ENCODE data around the gene SLC15A1.
"Not testable (repeated sequence)": the region's sequence is repeated elsewhere in the genome, so short reads cannot be mapped to it uniquely, and the experiment has no call there.

Gene SLC15A1

GRCh38 chr13:98761986-98762616 is 9.6 kb upstream of the SLC15A1 start:
- no peaks in the 10 kb centered on the region for H3K36me3 ChIP-seq (ENCODE audit: control insufficient read depth, insufficient read depth, low read length)
- no peak for DNase-seq (ENCODE audit: extremely low read depth, insufficient read length)
- TF ChIP-seq CTCF (IDR thresholded peaks at IDR 0.05; ENCODE audit: insufficient read depth, low read length, poor library complexity, severe bottlenecking), result no peak
- H3K4me3 ChIP-seq (replicated peaks; ENCODE audit: low read depth, low read length), result peak overlapping the region; percentile 22; the same call in 1 of the 2 replicates
- H3K27me3 ChIP-seq (replicated peaks; ENCODE audit: control insufficient read depth, insufficient read depth, low read length), result no peaks in the 10 kb centered on the region; the same call in 1 of the 2 replicates

- Histone ChIP-seq H3K4me3 (replicated peaks; ENCODE audit: low read depth, low read length) (peak overlapping the region; percentile 22; the same call in 1 of the 2 replicates), H3K36me3 (ENCODE audit: control insufficient read depth, insufficient read depth, low read length) (no peaks in the 10 kb centered on the region), H3K27me3 (replicated peaks; ENCODE audit: control insufficient read depth, insufficient read depth, low read length) (no peaks in the 10 kb centered on the region; the same call in 1 of the 2 replicates)
- no peak for TF ChIP-seq CTCF (IDR thresholded peaks at IDR 0.05; ENCODE audit: insufficient read depth, low read length, poor library complexity, severe bottlenecking)
- no peak for DNase-seq (ENCODE audit: extremely low read depth, insufficient read length)
Observed at GRCh38 chr13:98761126-98761985, 8.9 kb upstream of the SLC15A1 start.

- Histone ChIP-seq H3K4me3 (replicated peaks; ENCODE audit: low read depth, low read length) (no peak overlapping the region), H3K36me3 (ENCODE audit: control insufficient read depth, insufficient read depth, low read length) (no peaks in the 10 kb centered on the region), H3K27me3 (replicated peaks; ENCODE audit: control insufficient read depth, insufficient read depth, low read length) (no peaks in the 10 kb centered on the region)
- no peak for TF ChIP-seq CTCF (IDR thresholded peaks at IDR 0.05; ENCODE audit: insufficient read depth, low read length, poor library complexity, severe bottlenecking)
- DNase-seq (ENCODE audit: extremely low read depth, insufficient read length), result no peak
Observed at GRCh38 chr13:98755729-98756128, 3.3 kb upstream of the SLC15A1 start.

- Histone ChIP-seq H3K27me3 (replicated peaks; ENCODE audit: control insufficient read depth, insufficient read depth, low read length) (no peaks in the 10 kb centered on the region), H3K36me3 (ENCODE audit: control insufficient read depth, insufficient read depth, low read length) (no peaks in the 10 kb centered on the region), H3K4me3 (replicated peaks; ENCODE audit: low read depth, low read length) (no peak overlapping the region)
- no peak for DNase-seq (ENCODE audit: extremely low read depth, insufficient read length)
- no peak for TF ChIP-seq CTCF (IDR thresholded peaks at IDR 0.05; ENCODE audit: insufficient read depth, low read length, poor library complexity, severe bottlenecking)
Observed at GRCh38 chr13:98755116-98755515, 2.6 kb upstream of the SLC15A1 start.

- DNase-seq (ENCODE audit: extremely low read depth, insufficient read length); H3K36me3 ChIP-seq (ENCODE audit: control insufficient read depth, insufficient read depth, low read length); H3K27me3 ChIP-seq (replicated peaks; ENCODE audit: control insufficient read depth, insufficient read depth, low read length); H3K4me3 ChIP-seq (replicated peaks; ENCODE audit: low read depth, low read length): not testable (repeated sequence)
Observed at GRCh38 chr13:98754468-98754867, 2.0 kb upstream of the SLC15A1 start.

- Histone ChIP-seq H3K36me3 (ENCODE audit: control insufficient read depth, insufficient read depth, low read length) (no peaks in the 10 kb centered on the region), H3K4me3 (replicated peaks; ENCODE audit: low read depth, low read length) (no peak overlapping the region), H3K27me3 (replicated peaks; ENCODE audit: control insufficient read depth, insufficient read depth, low read length) (no peaks in the 10 kb centered on the region)
- no peak for TF ChIP-seq CTCF (IDR thresholded peaks at IDR 0.05; ENCODE audit: insufficient read depth, low read length, poor library complexity, severe bottlenecking)
- DNase-seq (ENCODE audit: extremely low read depth, insufficient read length), result no peak
Observed at GRCh38 chr13:98751861-98752466, 508 bp downstream of the SLC15A1 start.

All from GM06990 (cell line).